Common myeloid progenitor, CD34-positive (primary cell): ENCODE data around the gene PTPRG.

Experiments used
- CTCF ChIA-PET: fragments of 350-600 bp; sonication (Branson Sonifier 250); formaldehyde crosslinking; loops from one replicate; lab custom pipeline; 2021; ENCODE audit warnings: antibody characterized with exemption; lab: Charles Lee
- POLR2A ChIA-PET: fragments of 350-600 bp; sonication (Branson Sonifier 250); formaldehyde crosslinking; loops from one replicate; lab custom pipeline; 2021; ENCODE audit warnings: antibody characterized with exemption; lab: Charles Lee
- DNase-seq, 3 donors: peaks; one replicate each; pipeline versions ENCODE4 v3.0.0 to v3.0.0-alpha.2; 2013
- H3K27ac ChIP-seq, 2 experiments: 1 replicate in 1 of 2; 2 replicates in 1 of 2; pipeline ENCODE4 v1.7.0; 2013; ENCODE audit warnings: inconsistent platforms in 2 of 2, low read length in 2 of 2, mild to moderate bottlenecking in 2 of 2, low read depth in 1 of 2, moderate library complexity in 1 of 2; ENCODE audit not compliant: severe bottlenecking in 2 of 2, insufficient read depth in 1 of 2, poor library complexity in 1 of 2
- H3K27me3 ChIP-seq, 5 experiments: replicated peaks in 2 of 5; 1 replicate in 3 of 5; 2 replicates in 2 of 5; pipeline versions ENCODE4 v1.6.1 to v1.7.0; 2013; ENCODE audit warnings: low read length in 4 of 5, mild to moderate bottlenecking in 2 of 5, moderate library complexity in 2 of 5, inconsistent platforms in 1 of 5; ENCODE audit not compliant: insufficient read depth in 5 of 5, control insufficient read depth in 4 of 5
- H3K36me3 ChIP-seq, 4 experiments: 1 replicate in 2 of 4; 2 replicates in 2 of 4; pipeline versions ENCODE4 v1.6.1 to v1.7.0; 2013; ENCODE audit warnings: low read length in 3 of 4, control low read depth in 1 of 4, mild to moderate bottlenecking in 1 of 4; ENCODE audit not compliant: control insufficient read depth in 4 of 4, insufficient read depth in 4 of 4
- H3K4me1 ChIP-seq, 4 experiments: 1 replicate in 3 of 4; 2 replicates in 1 of 4; pipeline versions ENCODE4 v1.6.1 to v1.7.1; 2013; ENCODE audit warnings: low read length in 3 of 4, mild to moderate bottlenecking in 3 of 4, control low read depth in 1 of 4, inconsistent platforms in 1 of 4, moderate library complexity in 1 of 4; ENCODE audit not compliant: control insufficient read depth in 4 of 4, insufficient read depth in 4 of 4; ENCODE audit errors: control extremely low read depth in 1 of 4
- H3K4me3 ChIP-seq, 7 experiments: 1 replicate in 4 of 7; 2 replicates in 3 of 7; pipeline versions ENCODE4 v1.5.1 to v1.7.0; 2013; ENCODE audit warnings: mild to moderate bottlenecking in 7 of 7, low read length in 6 of 7, moderate library complexity in 6 of 7, inconsistent platforms in 2 of 7, low read depth in 2 of 7, control low read depth in 1 of 7; ENCODE audit not compliant: insufficient read depth in 4 of 7, control insufficient read depth in 1 of 7; ENCODE audit errors: extremely low read depth in 1 of 7
- H3K9me3 ChIP-seq, 5 experiments: 1 replicate in 4 of 5; 2 replicates in 1 of 5; pipeline versions ENCODE4 v1.6.1 to v1.7.1; 2013; ENCODE audit warnings: low read length in 4 of 5, mild to moderate bottlenecking in 2 of 5, inconsistent platforms in 1 of 5, low read depth in 1 of 5, moderate library complexity in 1 of 5; ENCODE audit not compliant: control insufficient read depth in 4 of 5, insufficient read depth in 2 of 5; ENCODE audit errors: control extremely low read depth in 1 of 5
- WGBS: methylation state at CpG from one replicate; pipeline ENCODE4 v1.1.5; 2013; ENCODE audit not compliant: insufficient coverage; 5-methylcytosine and 5-hydroxymethylcytosine counted together

PTPRG gene

GRCh38 chr3:61872077-61872706 is 310.8 kb downstream of the PTPRG start:
- DNase-seq = no peak
- CTCF ChIA-PET = no interaction called here
- POLR2A ChIA-PET = no interaction called here
- Histone ChIP-seq H3K36me3 (no peaks in the 10 kb centered on the region), H3K27me3 (no peaks in the 10 kb centered on the region), H3K27ac (no peak overlapping the region), H3K4me3 (no peak overlapping the region), H3K9me3 (peaks cover 0 to 2% (median 0%) of the 10 kb centered on the region in 5 experiments), H3K4me1 (no peaks in the 10 kb centered on the region)
- whole genome bisulfite sequencing = 89% methylated on average over 3 of the region's 5 CpGs

GRCh38 chr3:61875046-61875844 is 313.9 kb downstream of the PTPRG start:
- Histone ChIP-seq H3K9me3 (peaks cover 0 to 2% (median 0%) of the 10 kb centered on the region in 5 experiments), H3K27ac (no peak overlapping the region), H3K4me3 (no peak overlapping the region), H3K4me1 (no peaks in the 10 kb centered on the region), H3K36me3 (no peaks in the 10 kb centered on the region), H3K27me3 (no peaks in the 10 kb centered on the region)
- ChIA-PET CTCF (no interaction called here), POLR2A (interaction anchor here (0.6 kb wide), 1 partner anchor 197 kb away, joined by 3 read pairs; no protein-coding TSS in a partner anchor)
- 100% methylated on average over 4 of the region's 11 CpGs for WGBS
- no peak for DNase-seq

- peaks cover 0 to 2% (median 0%) of the 10 kb centered on the region in 5 experiments for H3K9me3 ChIP-seq
- no peak for DNase-seq
- H3K27me3 ChIP-seq = no peaks in the 10 kb centered on the region
- ChIA-PET POLR2A (no interaction called here), CTCF (no interaction called here)
- 100% methylated on average over 1 of the region's 4 CpGs for WGBS
- no peak overlapping the region for H3K27ac ChIP-seq
- H3K36me3 ChIP-seq = no peaks in the 10 kb centered on the region
- no peak overlapping the region for H3K4me3 ChIP-seq
- H3K4me1 ChIP-seq = no peaks in the 10 kb centered on the region
These were observed 314.8 kb downstream of the PTPRG start for GRCh38 chr3:61875976-61876671.

GRCh38 chr3:61876797-61877196 is 315.4 kb downstream of the PTPRG start:
- no peak overlapping the region for H3K4me3 ChIP-seq
- DNase-seq = no peak
- no peaks in the 10 kb centered on the region for H3K27me3 ChIP-seq
- peaks cover 0 to under 1% (median 0%) of the 10 kb centered on the region in 5 experiments for H3K9me3 ChIP-seq
- WGBS = no CpG with 5 or more reads among the region's 2 CpGs
- POLR2A ChIA-PET = no interaction called here
- CTCF ChIA-PET = no interaction called here
- no peaks in the 10 kb centered on the region for H3K4me1 ChIP-seq
- no peaks in the 10 kb centered on the region for H3K36me3 ChIP-seq
- no peak overlapping the region for H3K27ac ChIP-seq

- Histone ChIP-seq H3K9me3 (no peaks in the 10 kb centered on the region), H3K36me3 (no peaks in the 10 kb centered on the region), H3K4me1 (no peaks in the 10 kb centered on the region), H3K4me3 (no peak overlapping the region), H3K27me3 (no peaks in the 10 kb centered on the region), H3K27ac (no peak overlapping the region)
- WGBS = 67% methylated on average over 3 of the region's 6 CpGs
- POLR2A ChIA-PET = no interaction called here
- CTCF ChIA-PET = no interaction called here
- DNase-seq = peak in 1 of 3 donors; percentile 11
These were observed 316.2 kb downstream of the PTPRG start for GRCh38 chr3:61877359-61878138.

GRCh38 chr3:61882253-61882652 is 320.9 kb downstream of the PTPRG start:
- H3K4me3 ChIP-seq = no peak overlapping the region
- H3K9me3 ChIP-seq = no peaks in the 10 kb centered on the region
- peaks cover 0 to 2% (median 0%) of the 10 kb centered on the region in 5 experiments for H3K27me3 ChIP-seq
- H3K27ac ChIP-seq = no peak overlapping the region
- no peak for DNase-seq
- ChIA-PET POLR2A (no interaction called here), CTCF (no interaction called here)
- H3K4me1 ChIP-seq = no peaks in the 10 kb centered on the region
- no peaks in the 10 kb centered on the region for H3K36me3 ChIP-seq
